GM19035 (cell line): Measurements from ENCODE around the gene SHISA6.

Experiments
- ATAC-seq: cut with Tn5 transposase; IDR thresholded peaks from one replicate; pipeline ENCODE4 v1.9.1; 2021; ENCODE audit not compliant: unreplicated experiment

SHISA6 gene

GRCh38 chr17:11430751-11431150 lies 189.7 kb downstream of the SHISA6 start:
- ATAC-seq = no peak

DNA sequence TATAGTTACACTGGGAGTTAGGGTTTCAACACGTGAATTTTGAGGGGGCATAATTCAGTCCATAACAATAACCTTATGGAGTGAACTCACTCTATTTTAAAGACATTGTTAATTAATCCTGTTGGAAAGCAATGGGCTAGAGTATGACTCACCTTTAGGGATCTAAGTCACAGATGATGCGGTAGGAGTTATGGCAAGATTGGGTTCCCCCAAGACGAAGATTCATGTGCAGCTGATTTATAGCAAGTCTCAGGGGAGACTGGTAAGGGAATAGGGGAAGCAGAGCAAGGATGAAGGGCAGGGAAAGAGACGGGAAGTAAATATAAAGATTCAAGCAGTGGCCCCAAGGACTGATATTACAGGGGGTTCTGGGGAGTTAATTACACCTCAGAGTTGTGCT lies 197.7 kb downstream of the SHISA6 start:
- ATAC-seq = no peak

DNA sequence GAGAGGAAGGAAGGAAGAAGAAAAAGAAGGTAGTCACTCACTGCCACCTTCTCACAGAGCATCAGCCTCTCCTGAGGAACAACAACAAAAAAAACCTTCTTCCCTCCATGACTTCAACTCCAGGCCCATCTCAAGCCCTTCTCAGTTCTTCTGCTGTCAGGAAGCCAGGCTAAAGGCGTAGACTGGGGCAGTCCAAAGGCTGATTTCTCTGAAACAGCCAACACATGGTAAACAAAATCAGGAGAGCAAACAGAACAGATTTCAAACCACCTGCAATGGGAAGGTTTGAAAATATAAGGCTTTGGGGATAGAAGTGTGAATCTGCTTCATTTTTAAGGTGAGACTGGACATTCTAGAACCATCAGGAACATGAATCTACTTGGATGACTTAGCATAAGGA lies 200.0 kb downstream of the SHISA6 start:
- ATAC-seq = no peak

DNA sequence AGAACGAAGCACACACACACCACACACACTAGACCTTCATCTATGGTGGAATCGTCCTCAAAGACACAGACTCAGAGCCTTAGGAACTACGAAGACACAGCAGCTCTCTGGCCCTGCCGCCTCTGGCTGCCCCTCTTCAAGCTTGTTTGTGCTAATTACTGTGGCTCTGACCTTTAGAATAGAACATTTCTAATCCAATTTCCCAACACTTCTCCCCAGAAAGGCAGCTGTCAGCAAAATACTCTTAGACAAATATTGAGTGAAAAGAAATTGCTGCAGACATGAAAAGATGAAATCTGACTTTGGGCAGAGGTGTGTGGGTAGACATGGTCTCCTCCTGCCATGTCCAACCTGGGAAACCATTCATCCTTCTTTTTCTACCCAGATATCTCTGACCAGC lies 205.3 kb downstream of the SHISA6 start:
- ATAC-seq = no peak

DNA sequence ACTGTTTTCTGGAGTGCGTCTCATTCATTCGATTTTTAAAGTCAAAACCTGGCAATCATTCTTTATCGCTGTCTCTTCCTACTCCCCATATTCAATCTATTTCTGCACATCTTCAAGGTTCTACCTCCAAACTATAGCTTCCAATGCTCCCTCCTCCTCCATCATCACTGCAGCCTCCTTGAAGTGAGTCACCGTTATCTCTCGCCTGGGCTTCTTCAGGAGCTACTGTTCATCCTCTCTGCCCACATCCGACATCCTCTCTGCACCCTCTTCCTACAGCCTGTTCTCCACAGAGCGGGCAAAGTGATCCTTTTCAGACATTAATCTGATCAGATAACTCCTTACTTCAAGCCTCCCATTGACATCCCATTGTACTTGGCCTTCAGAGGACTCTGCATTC lies 213.1 kb downstream of the SHISA6 start:
- no peak for ATAC-seq

DNA sequence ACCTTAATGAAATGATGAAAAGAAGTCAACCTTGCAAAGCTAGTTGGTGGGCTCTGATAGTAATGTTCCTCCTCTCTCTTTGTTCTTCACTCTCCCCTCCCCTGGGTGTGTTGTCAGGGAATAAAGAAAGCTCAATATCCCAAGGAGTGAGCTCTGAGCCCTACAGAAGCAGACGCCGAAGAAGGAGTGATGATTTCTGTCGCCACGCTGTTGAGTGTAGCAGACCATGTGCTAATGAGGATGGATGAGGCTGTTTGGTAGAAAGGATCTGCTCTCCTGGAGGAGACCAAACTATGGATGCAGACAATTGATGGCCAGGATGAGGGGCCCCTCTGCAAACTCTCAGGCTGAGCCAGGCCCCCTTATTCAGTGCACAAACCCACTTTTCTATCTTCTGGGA lies 217.3 kb downstream of the SHISA6 start:
- ATAC-seq = no peak

- no peak for ATAC-seq
Measured at GRCh38 chr17:11459861-11460331, 218.9 kb downstream of the SHISA6 start.

DNA sequence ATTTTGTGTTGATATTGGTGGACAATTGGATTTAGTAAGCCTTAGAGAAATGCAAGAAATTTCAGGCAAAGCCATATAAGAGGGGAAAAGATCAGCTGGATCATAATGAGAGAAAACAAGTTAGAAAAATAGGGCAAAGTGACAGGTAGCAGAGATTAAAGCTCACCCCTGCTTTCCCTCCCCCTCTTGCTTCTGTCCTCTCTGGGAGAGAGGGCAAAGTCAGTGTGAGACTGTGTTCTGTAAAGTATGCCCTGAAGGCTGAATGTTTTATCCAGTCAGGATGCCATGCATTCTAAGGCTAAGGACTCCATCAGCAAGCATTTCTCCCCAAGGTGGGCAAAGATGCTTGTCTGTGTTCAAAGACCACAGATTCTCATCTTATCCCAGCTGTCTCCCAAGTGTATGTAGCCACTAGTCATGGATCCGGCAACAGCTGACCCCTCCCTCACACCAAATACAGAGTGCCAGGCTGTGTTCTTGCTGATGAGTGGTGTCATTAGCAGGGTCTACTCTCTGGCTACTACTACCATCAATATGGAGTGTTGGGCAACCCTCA lies 221.1 kb downstream of the SHISA6 start:
- no peak for ATAC-seq

DNA sequence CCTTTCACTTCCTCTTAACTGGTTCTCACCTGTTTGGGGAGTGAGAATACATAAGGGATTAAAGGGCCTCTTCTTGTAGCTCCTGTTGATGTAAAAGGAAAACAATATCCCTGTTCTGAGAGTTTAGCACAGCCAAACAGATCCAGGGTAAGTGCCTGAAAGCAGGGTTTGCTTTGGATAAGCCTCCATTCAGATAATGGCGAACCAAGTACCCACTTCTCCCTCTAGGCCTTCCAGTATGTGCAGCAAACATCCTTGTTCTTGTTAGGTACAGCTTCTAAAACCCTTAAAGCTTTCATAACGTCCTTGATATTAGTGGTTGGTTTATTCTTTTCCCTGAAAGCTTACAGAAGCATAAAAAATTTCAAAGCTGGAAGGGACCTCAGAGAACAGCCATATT lies 226.6 kb downstream of the SHISA6 start:
- ATAC-seq = no peak

- ATAC-seq = no peak
Measured at GRCh38 chr17:11485336-11486100, 244.5 kb downstream of the SHISA6 start.

- no peak for ATAC-seq
Measured at GRCh38 chr17:11486101-11486867, 245.3 kb downstream of the SHISA6 start.

- no peak for ATAC-seq
Measured at GRCh38 chr17:11486868-11487310, 245.9 kb downstream of the SHISA6 start.

DNA sequence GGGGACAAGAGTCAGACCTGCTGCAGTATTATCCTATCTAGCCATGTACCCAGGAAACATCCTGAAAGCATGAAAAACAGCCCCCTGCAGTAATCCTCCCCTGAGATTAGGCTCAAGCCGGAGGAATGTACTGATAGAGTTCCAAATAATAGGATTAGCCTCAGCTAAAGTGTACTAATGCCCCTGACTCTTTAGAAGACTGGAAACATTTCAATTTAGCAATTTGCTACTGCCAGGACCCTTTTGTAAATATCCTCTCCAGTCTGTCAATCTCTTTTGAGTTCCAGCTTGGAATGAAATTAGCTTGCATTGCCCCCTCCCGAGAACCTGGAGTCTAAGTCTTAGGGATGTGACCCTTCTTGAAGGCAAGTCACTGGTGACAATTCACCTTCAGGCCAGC lies 246.5 kb downstream of the SHISA6 start:
- ATAC-seq = no peak

DNA sequence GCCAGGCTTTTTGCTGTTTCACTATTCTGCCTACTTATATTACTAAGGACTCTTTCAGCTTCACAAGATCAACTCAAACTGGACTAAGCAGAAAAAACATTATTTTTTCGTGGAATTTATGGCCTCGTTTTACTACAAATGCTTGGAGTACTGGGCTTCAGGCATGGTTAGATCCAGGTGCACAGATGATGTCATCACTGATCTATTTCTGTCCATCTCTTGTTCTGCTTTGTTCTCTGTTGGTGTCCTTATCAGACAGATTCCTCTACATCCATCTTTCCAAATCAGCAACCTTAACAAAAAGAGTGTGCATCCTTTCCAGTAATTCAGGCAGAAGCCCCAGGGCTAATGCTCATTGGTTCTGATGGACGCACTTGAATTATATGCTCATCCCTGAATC lies 247.4 kb downstream of the SHISA6 start:
- ATAC-seq = no peak

- ATAC-seq = no peak
Measured at GRCh38 chr17:11490171-11490755, 249.2 kb downstream of the SHISA6 start.

DNA sequence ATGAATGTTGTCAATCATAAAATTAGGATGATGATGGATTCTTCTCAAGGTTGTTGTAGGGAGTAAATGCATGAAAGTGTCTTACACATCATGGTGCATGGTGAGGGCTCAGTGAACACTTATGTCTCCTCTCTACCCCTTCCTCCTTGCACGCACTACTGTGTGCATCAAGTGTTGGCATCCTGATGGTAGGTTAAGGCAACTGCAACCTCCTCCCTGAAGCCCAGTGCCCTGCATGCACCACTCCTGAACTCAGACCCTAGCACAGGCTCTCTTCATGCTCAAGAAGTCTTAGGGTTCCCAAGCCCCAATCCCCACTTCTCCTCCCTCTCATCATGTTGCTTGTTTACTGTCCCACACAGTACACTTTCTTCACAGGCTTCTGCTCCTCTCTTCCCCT lies 251.5 kb downstream of the SHISA6 start:
- no peak for ATAC-seq

- no peak for ATAC-seq
Measured at GRCh38 chr17:11493936-11494335, 252.9 kb downstream of the SHISA6 start.

DNA sequence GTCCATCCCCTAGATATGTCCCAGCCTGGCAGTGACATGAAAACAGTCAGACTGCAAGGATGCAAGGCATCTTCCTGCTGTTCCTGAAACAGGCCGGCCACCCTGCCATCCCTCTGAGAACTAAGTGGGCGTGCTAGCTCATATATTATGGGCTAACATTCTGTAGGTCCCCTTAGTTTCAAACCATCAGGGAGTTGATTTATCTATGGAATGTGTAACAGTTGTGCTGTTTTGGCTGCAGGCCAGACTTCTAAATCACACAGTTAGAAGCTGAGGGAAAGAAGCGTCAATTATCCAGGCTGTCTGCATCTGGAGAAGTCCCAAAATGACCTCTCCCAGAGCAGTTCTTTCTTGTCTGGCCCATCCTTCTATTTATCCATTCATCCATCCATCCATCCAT lies 254.6 kb downstream of the SHISA6 start:
- ATAC-seq = no peak

DNA sequence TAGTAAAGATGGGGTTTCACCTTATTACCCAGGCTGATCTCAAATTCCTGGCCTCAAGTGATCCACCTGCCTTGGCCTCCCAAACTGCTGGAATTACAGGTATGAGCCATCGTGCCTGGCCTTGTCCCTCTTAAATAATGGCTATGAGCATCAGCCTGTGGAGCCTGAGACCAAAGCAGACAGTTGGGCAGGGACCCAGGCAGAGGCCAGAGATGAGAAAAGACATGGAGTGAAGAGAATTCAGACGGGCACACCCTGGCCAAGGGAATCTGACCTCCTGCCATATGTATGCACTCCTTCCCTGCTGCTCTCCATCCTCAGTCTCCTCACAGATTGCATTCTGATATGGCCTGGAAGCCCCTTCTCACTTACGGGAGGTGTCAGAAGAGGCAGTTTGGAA lies 258.9 kb downstream of the SHISA6 start:
- no peak for ATAC-seq

DNA sequence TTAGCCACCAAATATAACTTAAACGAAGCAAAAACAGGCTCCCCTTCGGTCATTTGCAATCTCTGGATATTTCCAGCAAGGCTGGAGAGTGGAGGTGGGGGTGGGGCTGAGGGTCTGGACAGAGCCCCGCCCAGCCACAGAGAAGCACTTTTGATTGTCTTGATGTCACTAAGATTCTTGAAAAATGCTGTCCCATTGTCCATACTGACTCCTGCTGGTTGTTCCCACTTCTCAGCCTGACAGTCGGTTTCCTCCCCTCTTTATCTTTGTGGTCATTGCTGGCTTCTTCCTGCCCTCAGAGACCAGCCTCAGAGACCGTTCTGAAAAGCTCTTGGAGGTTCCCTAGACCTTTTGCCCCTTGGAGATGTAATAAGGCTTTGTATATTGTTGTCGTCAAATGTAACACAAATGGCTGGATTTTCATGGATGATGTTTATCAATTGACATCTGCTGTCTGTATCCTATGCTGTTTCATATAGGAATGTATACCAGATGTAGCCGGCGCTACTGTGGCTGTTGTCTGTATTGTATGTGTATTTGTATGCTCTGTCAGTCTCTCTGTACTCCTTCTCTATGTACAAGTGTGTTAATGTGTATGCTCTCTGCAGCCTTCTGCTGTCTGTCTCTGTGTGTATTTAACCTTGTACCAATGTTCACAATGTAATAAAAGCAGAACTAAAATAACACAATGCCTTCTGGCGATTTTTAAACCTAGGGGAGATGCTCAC lies 262.5 kb downstream of the SHISA6 start:
- ATAC-seq = no peak

DNA sequence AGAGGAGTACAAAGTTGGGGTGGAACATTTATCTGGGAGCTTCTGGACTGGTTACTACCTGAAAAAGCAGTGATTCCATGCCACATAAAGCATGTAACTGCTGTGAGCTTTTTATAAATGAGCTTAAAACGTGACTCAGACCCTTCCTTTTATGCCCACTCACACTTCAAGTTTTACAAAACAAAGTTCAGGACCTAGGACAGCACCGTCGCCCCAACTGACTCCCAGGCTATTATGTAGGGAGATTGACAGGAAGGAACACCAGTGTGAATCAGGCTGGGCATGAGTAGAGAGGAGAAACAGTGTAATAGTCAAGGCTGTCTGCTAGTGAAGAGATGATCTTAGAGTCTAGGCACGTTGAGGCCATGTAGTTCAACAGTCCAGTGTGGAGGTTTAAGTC lies 265.6 kb downstream of the SHISA6 start:
- no peak for ATAC-seq
